PC-9 (cell line): Measurements from ENCODE around the gene CDK6. TPM values are rescaled to one million over a fixed set of nuclear protein-coding genes. Genes with fewer than 3 reads are reported as not detected.
"Not testable (repeated sequence)": the region's sequence is repeated elsewhere in the genome, so short reads cannot be mapped to it uniquely, and the experiment has no call there.

Source experiments
- Bru-seq: library from RNA; stranded (reverse); fragments of 400-500 nt; gene quantifications from one replicate; lab custom pipeline; 2021; lab: Mats Ljungman, UMichigan
- BruChase-seq, 2 experiments: library from RNA; stranded (reverse); fragments of 400-500 nt; gene quantifications; one replicate each; lab custom pipeline; 2021; lab: Mats Ljungman, UMichigan
- BruUV-seq: library from RNA; stranded (reverse); fragments of 400-500 nt; replicated peaks from 2 replicates; lab custom pipeline; 2021; lab: Mats Ljungman, UMichigan
- CTCF ChIA-PET: fragments of 300-600 bp; sonication (Branson Sonifier 250); formaldehyde crosslinking; loops from one replicate; lab custom pipeline; 2022; ENCODE audit warnings: antibody characterized with exemption; lab: Charles Lee
- POLR2A ChIA-PET: fragments of 300-600 bp; sonication (Branson Sonifier 250); formaldehyde crosslinking; loops from one replicate; lab custom pipeline; 2022; ENCODE audit warnings: antibody characterized with exemption; ENCODE audit not compliant: unreplicated experiment; lab: Charles Lee
- DNase-seq, 2 experiments: peaks; one replicate each; pipeline versions ENCODE4 v3.0.0 to v3.0.0-alpha.2; 2015 to 2022; ENCODE audit warnings: mixed read lengths in 1 of 2
- H2AFZ ChIP-seq: fragments of 200-600 bp; sonication (generic); 2 replicates; pipeline ENCODE4 v1.8.1; 2017; ENCODE audit warnings: antibody characterized with exemption
- H3F3A ChIP-seq: fragments of 200-600 bp; sonication (generic); 2 replicates; pipeline ENCODE4 v1.8.1; 2017; ENCODE audit warnings: antibody characterized with exemption, mild to moderate bottlenecking, low read depth; ENCODE audit not compliant: insufficient read depth
- H3K27ac ChIP-seq: fragments of 200-600 bp; sonication (generic); 2 replicates; pipeline ENCODE4 v1.6.1; 2016; ENCODE audit warnings: mixed run types
- H3K27me3 ChIP-seq: fragments of 200-600 bp; sonication (generic); 2 replicates; pipeline ENCODE4 v1.6.1; 2016; ENCODE audit warnings: low read depth, mixed run types; ENCODE audit not compliant: insufficient read depth
- H3K36me3 ChIP-seq: fragments of 200-600 bp; sonication (generic); 2 replicates; pipeline ENCODE4 v1.6.1; 2016; ENCODE audit warnings: low read depth, mixed run types
- H3K4me1 ChIP-seq: fragments of 200-600 bp; sonication (generic); replicated peaks from 2 replicates; pipeline ENCODE4 v1.6.1; 2016; ENCODE audit warnings: mixed run types; ENCODE audit not compliant: insufficient read depth
- H3K4me2 ChIP-seq: fragments of 200-600 bp; sonication (generic); 2 replicates; pipeline ENCODE4 v1.6.1; 2017; ENCODE audit warnings: mixed run types
- H3K4me3 ChIP-seq: fragments of 200-600 bp; sonication (generic); 2 replicates; pipeline ENCODE4 v1.6.1; 2016; ENCODE audit warnings: mixed run types
- H3K79me2 ChIP-seq: fragments of 200-600 bp; sonication (generic); 2 replicates; pipeline ENCODE4 v1.6.1; 2017; ENCODE audit warnings: low read depth, mixed run types
- H3K9me2 ChIP-seq: fragments of 200-600 bp; sonication (generic); 2 replicates; pipeline ENCODE4 v1.8.1; 2017; ENCODE audit warnings: mild to moderate bottlenecking; ENCODE audit not compliant: insufficient read depth
- H3K9me3 ChIP-seq: fragments of 200-600 bp; sonication (generic); 2 replicates; pipeline ENCODE4 v1.8.1; 2016; ENCODE audit warnings: low read depth; ENCODE audit not compliant: insufficient read depth
- H4K20me1 ChIP-seq: fragments of 200-600 bp; sonication (generic); 2 replicates; pipeline ENCODE4 v1.8.1; 2017; ENCODE audit not compliant: insufficient read depth
- EZH2 ChIP-seq: fragments of 200-600 bp; sonication (generic); IDR thresholded peaks from 2 replicates; pipeline ENCODE4 v1.8.0; 2017; ENCODE audit warnings: antibody characterized with exemption, low read depth
- intact Hi-C: fragments of 100-400 bp; cut with micrococcal nuclease; formaldehyde crosslinking; loops from one replicate; pipeline ENCODE4 v1.10.0; 2022; ENCODE audit not compliant: unreplicated experiment
- long read RNA-seq: library from polyadenylated mRNA; stranded (forward); transcript quantifications from one replicate; pipeline ENCODE4 v2.0.0, GENCODE V29; 2022
- total RNA-seq: library from RNA; stranded (reverse); gene quantifications from 2 replicates; pipeline ENCODE4 v1.2.3, GENCODE V29; 2021
- TF ChIP-seq, protein P1 (sequence below): fragments of 200-600 bp; sonication (generic); conservative IDR thresholded peaks from 2 replicates; pipeline ENCODE4 v1.6.1; 2017; ENCODE audit warnings: mixed run types, antibody characterized with exemption, mild to moderate bottlenecking, moderate library complexity

Gene CDK6
- total RNA-seq: 49.5 and 52.2 TPM in 2 replicates
- Bru-seq, nascent RNA: percentile 95 among the genes with signal in this experiment
- BruChase-seq, experiment 1, labeled RNA remaining after a 2-hour chase: percentile 91 among the genes with signal in this experiment
- percentile 84 among the genes with signal in this experiment for BruChase-seq, experiment 2, labeled RNA remaining after a 6-hour chase
- long read RNA-seq, partial matches to known transcripts: 0 of 7 reads
- long read RNA-seq, other reads (novel, unspliced or antisense): 7 of 7 reads

DNA sequence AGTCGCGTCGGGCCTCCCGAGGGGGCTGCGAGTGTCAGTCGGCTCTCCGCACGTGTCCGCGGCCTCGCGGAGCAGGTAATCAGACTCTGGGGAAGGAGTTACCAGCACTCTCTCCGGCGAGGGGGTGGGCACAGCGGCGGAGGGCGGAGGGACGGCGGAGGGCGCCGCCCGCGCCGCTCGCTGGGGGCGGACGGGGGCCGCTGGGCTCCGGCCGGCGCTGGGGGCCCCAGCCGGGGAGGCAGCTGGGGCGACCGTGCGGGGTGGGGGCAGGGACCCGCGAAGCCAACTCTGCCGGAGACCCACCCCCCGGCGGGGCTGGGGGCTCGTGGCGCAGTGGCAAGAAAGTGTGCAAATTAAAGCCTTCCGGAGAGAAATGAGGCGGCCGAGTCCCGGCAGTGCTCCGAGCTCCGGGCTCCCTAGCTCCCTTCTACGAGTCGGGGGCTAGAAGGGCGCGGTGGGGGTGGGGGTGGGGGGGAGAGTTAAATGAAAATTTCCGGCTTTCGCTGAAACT lies at the start of gene CDK6:
TSS of gene CDK6 (minus strand) at position 85 of the 511 bp plus-strand sequence. CDS start 3,250 bp downstream, outside the sequence.
- peaks cover 35% of the 10 kb centered on the region for H3K79me2 ChIP-seq
- CTCF ChIA-PET: interaction anchor here (0.6 to 0.7 kb wide), 7 partner anchors 62 to 1053 kb away, joined by 4 to 17 read pairs (median 7); no protein-coding TSS in a partner anchor
- POLR2A ChIA-PET: interaction anchor here (0.6 to 1.3 kb wide), 4 partner anchors 68 to 281 kb away, joined by 3 to 6 read pairs (median 5); partner anchors contain the start of gene SAMD9
- peak within 1 kb of the TSS; percentile 87 for H2AFZ ChIP-seq
- peak within 1 kb of the TSS; percentile 77 for H3K27ac ChIP-seq
- intact Hi-C loops: loop anchor here (1.0 to 10.0 kb wide), 4 partner anchors 96 to 412 kb away; partner anchors contain the start of gene VPS50
- H4K20me1 ChIP-seq: peaks cover 5% of the 10 kb centered on the region; the same call in 1 of the 2 replicates
- no peaks in the 10 kb centered on the region for H3K9me2 ChIP-seq
- peaks cover 23% of the 10 kb centered on the region for H3K4me1 ChIP-seq
- H3K9me3 ChIP-seq: no peaks in the 10 kb centered on the region
- H3K4me2 ChIP-seq: peak within 1 kb of the TSS; percentile 92
- DNase-seq: peak; percentile 52 to 83
- peak within 1 kb of the TSS; percentile 94 for H3K4me3 ChIP-seq
- H3K27me3 ChIP-seq: no peaks in the 10 kb centered on the region
- H3F3A ChIP-seq: peaks cover 13% of the 10 kb centered on the region; the same call in 1 of the 2 replicates
- no peak for TF ChIP-seq EZH2
- TF ChIP-seq, protein P1, sequence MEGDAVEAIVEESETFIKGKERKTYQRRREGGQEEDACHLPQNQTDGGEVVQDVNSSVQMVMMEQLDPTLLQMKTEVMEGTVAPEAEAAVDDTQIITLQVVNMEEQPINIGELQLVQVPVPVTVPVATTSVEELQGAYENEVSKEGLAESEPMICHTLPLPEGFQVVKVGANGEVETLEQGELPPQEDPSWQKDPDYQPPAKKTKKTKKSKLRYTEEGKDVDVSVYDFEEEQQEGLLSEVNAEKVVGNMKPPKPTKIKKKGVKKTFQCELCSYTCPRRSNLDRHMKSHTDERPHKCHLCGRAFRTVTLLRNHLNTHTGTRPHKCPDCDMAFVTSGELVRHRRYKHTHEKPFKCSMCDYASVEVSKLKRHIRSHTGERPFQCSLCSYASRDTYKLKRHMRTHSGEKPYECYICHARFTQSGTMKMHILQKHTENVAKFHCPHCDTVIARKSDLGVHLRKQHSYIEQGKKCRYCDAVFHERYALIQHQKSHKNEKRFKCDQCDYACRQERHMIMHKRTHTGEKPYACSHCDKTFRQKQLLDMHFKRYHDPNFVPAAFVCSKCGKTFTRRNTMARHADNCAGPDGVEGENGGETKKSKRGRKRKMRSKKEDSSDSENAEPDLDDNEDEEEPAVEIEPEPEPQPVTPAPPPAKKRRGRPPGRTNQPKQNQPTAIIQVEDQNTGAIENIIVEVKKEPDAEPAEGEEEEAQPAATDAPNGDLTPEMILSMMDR: no peak
- H3K36me3 ChIP-seq: peaks cover 9% of the 10 kb centered on the region; the same call in 1 of the 2 replicates
- BruUV-seq: no TSS peak

DNA sequence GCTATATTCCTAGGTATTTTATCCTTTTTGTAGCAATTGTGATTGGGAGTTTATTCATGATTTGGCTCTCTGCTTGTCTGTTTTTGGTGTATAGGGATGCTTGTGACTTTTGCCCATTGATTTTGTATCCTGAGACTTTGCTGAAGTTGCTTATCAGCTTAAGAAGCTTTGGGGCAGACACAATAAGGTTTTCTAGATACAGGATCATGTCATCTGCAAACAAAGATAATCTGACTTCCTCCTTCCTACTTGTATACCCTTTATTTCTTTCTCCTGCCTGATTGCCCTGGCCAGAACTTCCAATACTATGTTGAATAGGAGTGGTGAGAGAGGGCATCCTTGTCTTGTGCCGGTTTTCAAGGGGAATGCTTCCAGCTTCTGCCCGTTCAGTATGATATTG lies 49.7 kb upstream of the CDK6 start:
- H3K9me3 ChIP-seq, H3K9me2 ChIP-seq, H3K36me3 ChIP-seq, CTCF ChIA-PET, H4K20me1 ChIP-seq, H3F3A ChIP-seq, H3K4me2 ChIP-seq, H3K27me3 ChIP-seq, H3K27ac ChIP-seq, POLR2A ChIA-PET, H2AFZ ChIP-seq, H3K4me1 ChIP-seq, intact Hi-C loops, DNase-seq, BruUV-seq, H3K79me2 ChIP-seq, H3K4me3 ChIP-seq: not testable (repeated sequence)

DNA sequence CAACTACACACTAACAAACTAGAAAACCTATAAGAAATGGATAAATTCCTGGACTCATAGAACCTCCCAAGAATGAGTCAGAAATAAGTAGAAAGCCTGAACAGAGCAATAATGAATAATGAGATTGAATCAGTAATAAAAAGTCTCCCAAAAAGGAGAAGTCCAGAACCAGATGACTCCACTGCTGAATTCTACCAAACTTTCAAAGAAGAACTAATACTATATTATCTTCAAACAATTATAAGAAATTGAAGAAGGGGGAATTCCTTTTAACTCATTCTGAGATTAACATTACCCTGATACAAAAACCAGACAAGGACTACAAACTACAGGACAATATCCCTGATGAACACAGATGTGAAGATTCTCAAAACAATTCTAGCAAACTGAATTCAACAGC lies 47.8 kb upstream of the CDK6 start:
- no peaks in the 10 kb centered on the region for H3F3A ChIP-seq
- H3K4me1 ChIP-seq: no peaks in the 10 kb centered on the region
- TF ChIP-seq EZH2: no peak
- no peaks in the 10 kb centered on the region for H4K20me1 ChIP-seq
- H3K36me3 ChIP-seq: no peaks in the 10 kb centered on the region
- DNase-seq: no peak
- H3K79me2 ChIP-seq: no peaks in the 10 kb centered on the region
- no TSS peak for BruUV-seq
- H3K4me2 ChIP-seq: no peak overlapping the region
- no peaks in the 10 kb centered on the region for H3K9me3 ChIP-seq
- intact Hi-C loops: no loop called here
- no peaks in the 10 kb centered on the region for H3K9me2 ChIP-seq
- ChIA-PET POLR2A (no interaction called here), CTCF (no interaction called here)
- H3K4me3 ChIP-seq: no peak overlapping the region
- H3K27me3 ChIP-seq: no peaks in the 10 kb centered on the region
- no peak overlapping the region for H2AFZ ChIP-seq
- no peak overlapping the region for H3K27ac ChIP-seq

DNA sequence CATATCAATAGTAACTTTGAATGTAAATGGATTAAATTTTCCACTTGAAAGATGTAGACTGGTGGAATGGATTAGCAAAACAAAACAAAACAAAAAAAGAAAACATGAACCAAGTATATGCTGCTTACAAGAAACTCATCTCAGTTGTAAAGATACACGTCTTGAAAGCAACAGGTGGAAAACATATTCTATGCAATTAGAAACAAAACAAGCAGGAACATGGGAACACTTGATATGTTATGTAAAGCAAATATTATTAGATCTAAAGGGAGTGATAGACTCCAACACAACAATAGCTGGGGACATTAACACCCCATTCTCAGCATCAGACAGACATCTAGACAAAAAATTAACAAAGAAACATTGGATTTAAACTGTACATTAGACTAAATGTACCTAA lies 46.4 kb upstream of the CDK6 start:
- CTCF ChIA-PET: no interaction called here
- TF ChIP-seq, protein P1: no peak
- no peak for TF ChIP-seq EZH2
- H3K27me3 ChIP-seq: no peaks in the 10 kb centered on the region

More for the DNA sequence above, 46.4 kb upstream of the CDK6 start:
- Histone ChIP-seq H3F3A (no peaks in the 10 kb centered on the region), H2AFZ (no peak overlapping the region), H4K20me1 (no peaks in the 10 kb centered on the region), H3K4me1 (no peaks in the 10 kb centered on the region), H3K36me3 (no peaks in the 10 kb centered on the region), H3K27ac (no peak overlapping the region), H3K9me3 (no peaks in the 10 kb centered on the region), H3K79me2 (no peaks in the 10 kb centered on the region), H3K9me2 (no peaks in the 10 kb centered on the region), H3K4me3 (no peak overlapping the region), H3K4me2 (no peak overlapping the region)
- no peak for DNase-seq
- POLR2A ChIA-PET: no interaction called here
- no TSS peak for BruUV-seq
- intact Hi-C loops: no loop called here
